Measurements from ENCODE around the gene TKT. TPM values are rescaled to one million over a fixed set of nuclear protein-coding genes. Genes with fewer than 3 reads are reported as not detected.

The TKT gene
- total and polyA plus RNA-seq, 2 of the 8 experiments (the other 6 are each of a cell fraction or from before 2014, with no cell fraction given): 418 to 986 TPM

GRCh38 chr3:53254509-53255422 lies 1.1 kb downstream of the TKT start (continued):
- TF ChIP-seq, protein P1, sequence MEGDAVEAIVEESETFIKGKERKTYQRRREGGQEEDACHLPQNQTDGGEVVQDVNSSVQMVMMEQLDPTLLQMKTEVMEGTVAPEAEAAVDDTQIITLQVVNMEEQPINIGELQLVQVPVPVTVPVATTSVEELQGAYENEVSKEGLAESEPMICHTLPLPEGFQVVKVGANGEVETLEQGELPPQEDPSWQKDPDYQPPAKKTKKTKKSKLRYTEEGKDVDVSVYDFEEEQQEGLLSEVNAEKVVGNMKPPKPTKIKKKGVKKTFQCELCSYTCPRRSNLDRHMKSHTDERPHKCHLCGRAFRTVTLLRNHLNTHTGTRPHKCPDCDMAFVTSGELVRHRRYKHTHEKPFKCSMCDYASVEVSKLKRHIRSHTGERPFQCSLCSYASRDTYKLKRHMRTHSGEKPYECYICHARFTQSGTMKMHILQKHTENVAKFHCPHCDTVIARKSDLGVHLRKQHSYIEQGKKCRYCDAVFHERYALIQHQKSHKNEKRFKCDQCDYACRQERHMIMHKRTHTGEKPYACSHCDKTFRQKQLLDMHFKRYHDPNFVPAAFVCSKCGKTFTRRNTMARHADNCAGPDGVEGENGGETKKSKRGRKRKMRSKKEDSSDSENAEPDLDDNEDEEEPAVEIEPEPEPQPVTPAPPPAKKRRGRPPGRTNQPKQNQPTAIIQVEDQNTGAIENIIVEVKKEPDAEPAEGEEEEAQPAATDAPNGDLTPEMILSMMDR (IDR thresholded peaks at IDR 0.05; ENCODE audit: control extremely low read depth in 1 of 3, insufficient read depth in 1 of 3, low read depth in 1 of 3, low read length in 3 of 3): no peak
- TF ChIP-seq BACH1 (IDR thresholded peaks at IDR 0.05; ENCODE audit: low read length) (no peak), KDM5A (IDR thresholded peaks at IDR 0.05; ENCODE audit: low read length) (no peak), CEBPB (IDR thresholded peaks at IDR 0.05; ENCODE audit: low read depth, low read length) (no peak), ZNF274 (IDR thresholded peaks at IDR 0.05; ENCODE audit: borderline replicate concordance, extremely low read depth, low read length) (no peak), BCL11A (IDR thresholded peaks at IDR 0.05; ENCODE audit: low read depth in 2 of 2, low read length in 2 of 2) (no peak), MAX (IDR thresholded peaks at IDR 0.05) (peak; percentile 78), TEAD4 (IDR thresholded peaks at IDR 0.05; ENCODE audit: low read depth, low read length) (no peak), CBX5 (IDR thresholded peaks at IDR 0.05; ENCODE audit: low read depth, low read length) (no peak), SRF (IDR thresholded peaks at IDR 0.05; ENCODE audit: low read depth, low read length) (no peak), SIRT6 (IDR thresholded peaks at IDR 0.05; ENCODE audit: low read length) (no peak), JUND (IDR thresholded peaks at IDR 0.05; ENCODE audit: low read length) (no peak), RXRA (IDR thresholded peaks at IDR 0.05; ENCODE audit: insufficient read depth, low read depth, low read length) (no peak), FOSL1 (IDR thresholded peaks at IDR 0.05; ENCODE audit: insufficient read depth, low read depth, low read length) (peak; percentile 87), CBX8 (IDR thresholded peaks at IDR 0.05; ENCODE audit: borderline replicate concordance, low read depth, low read length) (no peak), POLR2AphosphoS5 (IDR thresholded peaks at IDR 0.05; ENCODE audit: low read depth, low read length) (peak; percentile 20; the same call in 1 of the 2 replicates), POLR2A (IDR thresholded peaks at IDR 0.05; ENCODE audit: control extremely low read depth in 1 of 2, low read depth in 2 of 2, low read length in 2 of 2) (peak in 1 of 2 experiments; percentile 48; a peak in 2 of 3 replicates), HDAC6 (IDR thresholded peaks at IDR 0.05; ENCODE audit: low read depth, low read length) (no peak)

All from H1 (cell line).